ENCODE results near the gene MGAT4A. TPM values are rescaled to one million over a fixed set of nuclear protein-coding genes. Genes with fewer than 3 reads are reported as not detected.

Gene MGAT4A
- total RNA-seq, 2 experiments from 2014 or later, result 10.1 to 15.4 TPM

DNA sequence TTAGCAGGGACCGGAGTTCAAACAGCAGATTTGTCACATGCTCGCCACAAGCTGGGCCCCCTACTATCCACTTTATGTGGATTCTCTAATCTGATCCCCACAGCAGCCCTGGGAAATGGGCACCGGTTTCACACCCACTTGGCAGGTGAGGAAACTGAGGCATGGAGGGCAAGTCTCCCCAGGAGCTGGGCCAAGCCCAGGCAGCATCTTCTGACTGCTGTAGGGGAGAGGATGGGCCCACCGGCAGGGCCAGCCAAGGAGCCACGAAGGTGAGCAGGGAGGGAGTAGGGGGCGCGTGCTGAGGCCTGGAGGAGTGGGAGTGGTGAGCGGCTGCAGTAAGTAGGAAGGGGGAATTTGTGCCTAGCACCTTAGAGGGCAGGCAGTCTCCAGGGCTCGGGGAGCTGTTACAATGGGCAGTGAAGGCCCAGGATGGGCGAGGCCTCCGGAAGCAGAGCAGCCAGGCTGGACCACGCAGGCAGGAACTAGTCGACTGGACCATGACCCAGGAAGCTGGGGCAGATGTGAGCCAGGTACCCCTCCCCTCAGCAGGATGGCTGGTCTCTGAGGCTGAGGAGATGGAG is 159.7 kb downstream of the MGAT4A start:
- Histone ChIP-seq H3K4me3 (ENCODE audit: low read depth, low read length, poor library complexity, severe bottlenecking) (no peak overlapping the region), H4K20me1 (ENCODE audit: insufficient read depth, low read length) (no peaks in the 10 kb centered on the region), H2AFZ (ENCODE audit: low read length) (no peak overlapping the region), H3K4me2 (ENCODE audit: low read length) (no peak overlapping the region), H3K36me3 (ENCODE audit: insufficient read depth, low read length) (no peaks in the 10 kb centered on the region), H3K4me1 (ENCODE audit: insufficient read depth, low read length, poor library complexity, severe bottlenecking) (no peaks in the 10 kb centered on the region), H3K79me2 (ENCODE audit: insufficient read depth, low read depth, low read length) (no peaks in the 10 kb centered on the region), H3K27ac (ENCODE audit: low read depth, low read length, poor library complexity, severe bottlenecking) (no peak overlapping the region), H3K9me2 (ENCODE audit: insufficient read depth, low read length) (no peaks in the 10 kb centered on the region), H3K9me3 (ENCODE audit: low read length) (no peaks in the 10 kb centered on the region)
- no peak for DNase-seq (ENCODE audit: low spot score)
- CTCF ChIA-PET (ENCODE audit: unreplicated experiment), result no interaction called here
- POLR2A ChIA-PET, result no interaction called here
- intact Hi-C loops (cut with micrococcal nuclease; ENCODE audit: unreplicated experiment), result no loop called here
- BruUV-seq (replicated peaks), result no TSS peak
- TF ChIP-seq, protein P1, sequence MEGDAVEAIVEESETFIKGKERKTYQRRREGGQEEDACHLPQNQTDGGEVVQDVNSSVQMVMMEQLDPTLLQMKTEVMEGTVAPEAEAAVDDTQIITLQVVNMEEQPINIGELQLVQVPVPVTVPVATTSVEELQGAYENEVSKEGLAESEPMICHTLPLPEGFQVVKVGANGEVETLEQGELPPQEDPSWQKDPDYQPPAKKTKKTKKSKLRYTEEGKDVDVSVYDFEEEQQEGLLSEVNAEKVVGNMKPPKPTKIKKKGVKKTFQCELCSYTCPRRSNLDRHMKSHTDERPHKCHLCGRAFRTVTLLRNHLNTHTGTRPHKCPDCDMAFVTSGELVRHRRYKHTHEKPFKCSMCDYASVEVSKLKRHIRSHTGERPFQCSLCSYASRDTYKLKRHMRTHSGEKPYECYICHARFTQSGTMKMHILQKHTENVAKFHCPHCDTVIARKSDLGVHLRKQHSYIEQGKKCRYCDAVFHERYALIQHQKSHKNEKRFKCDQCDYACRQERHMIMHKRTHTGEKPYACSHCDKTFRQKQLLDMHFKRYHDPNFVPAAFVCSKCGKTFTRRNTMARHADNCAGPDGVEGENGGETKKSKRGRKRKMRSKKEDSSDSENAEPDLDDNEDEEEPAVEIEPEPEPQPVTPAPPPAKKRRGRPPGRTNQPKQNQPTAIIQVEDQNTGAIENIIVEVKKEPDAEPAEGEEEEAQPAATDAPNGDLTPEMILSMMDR (conservative IDR thresholded peaks at IDR 0.05; ENCODE audit: low read length), result no peak
- TF ChIP-seq EZH2phosphoT487 (IDR thresholded peaks at IDR 0.05; ENCODE audit: borderline replicate concordance, low read depth, low read length), result no peak

DNA sequence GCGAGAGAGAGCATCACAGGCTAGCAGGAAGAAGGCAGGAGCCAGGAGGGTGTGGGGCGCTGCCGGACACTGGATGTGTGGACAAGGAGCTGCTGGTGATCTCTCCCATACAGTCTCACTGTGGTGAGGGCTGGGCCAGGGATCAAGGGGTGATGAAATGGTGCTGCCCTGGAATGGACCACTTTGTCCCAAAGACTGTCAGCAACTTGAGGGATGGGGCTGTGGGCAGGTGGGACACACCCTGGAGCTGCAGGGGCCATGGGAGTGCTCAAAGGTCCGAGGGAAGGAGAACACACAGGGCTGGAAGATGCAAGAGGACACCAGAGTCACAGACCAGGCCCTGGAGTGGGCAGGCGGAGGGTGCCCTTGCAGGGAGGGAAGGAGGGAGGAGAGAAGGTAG is 160.6 kb downstream of the MGAT4A start:
- Histone ChIP-seq H3K27ac (ENCODE audit: low read depth, low read length, poor library complexity, severe bottlenecking) (no peak overlapping the region), H3K4me2 (ENCODE audit: low read length) (no peak overlapping the region), H3K36me3 (ENCODE audit: insufficient read depth, low read length) (no peaks in the 10 kb centered on the region), H3K4me3 (ENCODE audit: low read depth, low read length, poor library complexity, severe bottlenecking) (no peak overlapping the region), H3K9me2 (ENCODE audit: insufficient read depth, low read length) (no peaks in the 10 kb centered on the region), H2AFZ (ENCODE audit: low read length) (no peak overlapping the region), H3K4me1 (ENCODE audit: insufficient read depth, low read length, poor library complexity, severe bottlenecking) (no peaks in the 10 kb centered on the region), H4K20me1 (ENCODE audit: insufficient read depth, low read length) (no peaks in the 10 kb centered on the region), H3K9me3 (ENCODE audit: low read length) (no peaks in the 10 kb centered on the region), H3K79me2 (ENCODE audit: insufficient read depth, low read depth, low read length) (no peaks in the 10 kb centered on the region)
- intact Hi-C loops (cut with micrococcal nuclease; ENCODE audit: unreplicated experiment), result no loop called here
- ChIA-PET CTCF (ENCODE audit: unreplicated experiment) (no interaction called here), POLR2A (no interaction called here)
- DNase-seq (ENCODE audit: low spot score), result no peak
- BruUV-seq (replicated peaks), result no TSS peak
- TF ChIP-seq, protein P1 (conservative IDR thresholded peaks at IDR 0.05; ENCODE audit: low read length), result no peak
- TF ChIP-seq EZH2phosphoT487 (IDR thresholded peaks at IDR 0.05; ENCODE audit: borderline replicate concordance, low read depth, low read length), result no peak

DNA sequence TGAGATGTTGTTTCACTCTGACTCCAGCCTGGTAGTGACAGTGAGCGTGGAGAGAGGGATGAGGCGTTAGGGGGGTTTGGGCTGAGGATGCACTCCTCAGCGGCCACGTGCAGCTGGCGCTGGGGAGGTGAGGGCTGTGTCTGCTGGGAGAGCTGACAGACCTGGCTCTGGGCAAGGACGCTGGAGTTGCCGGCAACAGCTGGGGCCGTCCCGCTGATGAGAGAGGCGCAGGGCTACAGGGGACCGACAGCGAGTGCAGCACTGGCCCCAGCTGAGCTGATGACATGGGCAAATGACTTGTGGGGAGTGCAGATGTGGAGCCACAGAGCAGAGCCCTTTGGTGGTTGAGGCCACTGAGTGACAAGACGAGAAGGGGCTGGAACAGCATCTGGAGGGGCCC is 161.0 kb downstream of the MGAT4A start:
- no peak overlapping the region for H3K27ac ChIP-seq (ENCODE audit: low read depth, low read length, poor library complexity, severe bottlenecking)

More for the DNA sequence above, 161.0 kb downstream of the MGAT4A start:
- no TSS peak for BruUV-seq (replicated peaks)
- H3K79me2 ChIP-seq (ENCODE audit: insufficient read depth, low read depth, low read length), result no peaks in the 10 kb centered on the region
- H3K9me2 ChIP-seq (ENCODE audit: insufficient read depth, low read length), result no peaks in the 10 kb centered on the region
- ChIA-PET POLR2A (no interaction called here), CTCF (ENCODE audit: unreplicated experiment) (no interaction called here)
- no peak overlapping the region for H2AFZ ChIP-seq (ENCODE audit: low read length)
- H3K4me3 ChIP-seq (ENCODE audit: low read depth, low read length, poor library complexity, severe bottlenecking), result no peak overlapping the region
- no peak overlapping the region for H3K4me2 ChIP-seq (ENCODE audit: low read length)
- no peaks in the 10 kb centered on the region; the same call in 1 of the 2 replicates for H3K36me3 ChIP-seq (ENCODE audit: insufficient read depth, low read length)
- no peak for DNase-seq (ENCODE audit: low spot score)
- no peaks in the 10 kb centered on the region for H3K9me3 ChIP-seq (ENCODE audit: low read length)
- TF ChIP-seq EZH2phosphoT487 (IDR thresholded peaks at IDR 0.05; ENCODE audit: borderline replicate concordance, low read depth, low read length), result no peak
- TF ChIP-seq, protein P1 (conservative IDR thresholded peaks at IDR 0.05; ENCODE audit: low read length), result no peak
- no peaks in the 10 kb centered on the region for H4K20me1 ChIP-seq (ENCODE audit: insufficient read depth, low read length)
- intact Hi-C loops (cut with micrococcal nuclease; ENCODE audit: unreplicated experiment), result no loop called here
- H3K4me1 ChIP-seq (ENCODE audit: insufficient read depth, low read length, poor library complexity, severe bottlenecking), result no peaks in the 10 kb centered on the region

Data from OCI-LY7 (cell line).